NCI-H748 treated with DMSO at 0.1 percent for 48 hours (cell line): ENCODE results near the gene SIRT5.

Experiments used
- DNase-seq: peaks from one replicate; lab custom pipeline; 2025; lab: John Stamatoyannopoulos, UW

The SIRT5 gene

GRCh38 chr6:13635948-13636658 lies 61.7 kb downstream of the SIRT5 start:
- DNase-seq = no peak

DNA sequence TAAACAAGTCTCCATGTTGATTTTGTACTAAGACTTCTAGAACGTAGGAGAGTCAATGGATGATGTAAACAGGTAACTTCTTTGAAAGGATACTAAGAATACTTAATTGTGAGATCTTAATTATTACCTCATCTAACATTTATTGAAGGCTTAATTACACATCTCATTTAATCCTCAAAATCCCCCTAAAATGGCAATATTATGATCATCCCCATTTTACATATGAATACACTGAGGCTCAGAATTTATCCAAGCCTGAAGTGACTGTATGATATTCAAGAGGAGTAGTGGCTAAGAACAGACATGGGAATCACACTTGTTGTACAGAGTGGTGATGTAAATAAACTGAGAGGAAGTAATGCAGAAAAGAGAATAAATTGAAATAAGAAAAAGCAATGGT lies 63.6 kb downstream of the SIRT5 start:
- no peak for DNase-seq

GRCh38 chr6:13638626-13639025 lies 64.2 kb downstream of the SIRT5 start:
- DNase-seq = no peak

- no peak for DNase-seq
These were observed 66.9 kb downstream of the SIRT5 start for GRCh38 chr6:13641315-13641714.

- DNase-seq = no peak
These were observed 68.7 kb downstream of the SIRT5 start for GRCh38 chr6:13643125-13643524.

DNA sequence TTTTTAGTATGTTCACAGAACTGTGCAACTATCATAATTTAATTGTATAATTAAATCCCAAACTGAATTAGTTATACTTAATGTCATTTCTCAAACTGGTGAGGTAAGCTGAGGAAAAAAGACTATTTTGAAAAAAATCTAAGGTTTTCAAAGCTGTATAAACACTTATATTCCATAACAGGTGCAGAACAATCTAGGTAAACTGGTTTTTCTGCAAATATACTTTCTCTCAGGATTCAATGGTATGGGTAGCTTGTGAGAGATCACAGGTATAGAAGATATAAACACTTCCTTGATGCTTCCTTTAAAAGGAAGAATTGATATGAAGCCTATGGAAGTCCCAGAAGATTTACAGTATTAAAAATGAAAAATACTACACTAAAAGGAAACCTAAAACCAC lies 74.4 kb downstream of the SIRT5 start:
- no peak for DNase-seq

DNA sequence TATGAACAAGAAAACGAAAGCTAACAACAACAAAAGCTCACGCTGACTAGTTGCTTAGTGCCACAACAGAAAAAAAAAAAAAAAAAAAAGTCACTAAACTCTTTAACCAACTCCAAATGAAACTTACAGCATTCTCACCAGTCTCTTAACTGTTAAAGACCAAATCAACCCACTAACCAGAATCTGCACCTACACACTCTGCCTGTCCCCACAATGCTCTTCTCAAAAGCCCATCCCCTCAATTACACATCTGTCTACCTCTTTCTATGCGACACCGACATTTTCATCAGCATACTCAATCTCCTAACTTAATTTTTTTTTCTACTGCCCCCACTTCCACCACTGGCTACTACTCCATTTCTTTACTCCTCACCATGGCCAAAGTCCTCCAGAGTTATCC lies 75.0 kb downstream of the SIRT5 start:
- no peak for DNase-seq

GRCh38 chr6:13653296-13653695 lies 78.9 kb downstream of the SIRT5 start:
- DNase-seq = no peak

- no peak for DNase-seq
These were observed 80.1 kb downstream of the SIRT5 start for GRCh38 chr6:13654496-13654895.

DNA sequence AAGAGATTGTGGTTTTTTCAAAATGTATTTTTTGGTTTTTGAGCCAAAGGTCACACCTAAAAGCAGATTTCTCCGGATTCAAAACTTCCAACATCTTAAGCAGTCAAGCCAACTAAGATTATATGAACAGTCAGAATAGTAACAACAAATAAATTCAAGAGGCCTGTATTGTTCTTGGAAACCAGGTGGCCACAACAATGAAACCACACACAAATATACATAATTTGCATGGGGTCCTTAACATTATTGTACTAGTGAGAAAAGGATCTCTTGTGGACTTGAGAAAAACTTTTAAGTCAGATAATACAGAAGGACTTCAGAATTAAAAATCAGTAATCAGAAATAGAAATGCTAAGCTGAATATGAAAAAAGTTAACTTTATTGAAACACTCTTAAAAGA lies 81.3 kb downstream of the SIRT5 start:
- DNase-seq = no peak

GRCh38 chr6:13660273-13660672 lies 85.9 kb downstream of the SIRT5 start:
- no peak for DNase-seq

DNA sequence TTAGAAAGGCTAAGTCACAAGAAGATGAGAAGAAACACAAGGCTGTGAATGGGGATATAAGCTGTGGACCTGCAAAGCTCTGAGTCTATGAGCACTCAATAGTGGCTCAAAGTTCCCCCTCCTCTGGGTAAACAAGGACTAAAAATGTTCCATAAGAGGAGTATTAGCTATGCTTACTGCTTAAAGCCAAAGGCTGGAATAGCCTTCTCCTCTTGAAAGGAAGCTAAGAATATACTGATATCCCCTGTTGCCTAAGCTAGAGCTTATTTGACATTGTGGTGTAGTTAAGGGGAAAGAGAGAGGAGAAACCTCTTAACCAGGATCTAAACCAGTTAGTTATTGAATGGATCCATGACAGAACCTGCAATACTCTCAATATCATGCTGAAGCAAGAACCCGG lies 86.5 kb downstream of the SIRT5 start:
- no peak for DNase-seq

DNA sequence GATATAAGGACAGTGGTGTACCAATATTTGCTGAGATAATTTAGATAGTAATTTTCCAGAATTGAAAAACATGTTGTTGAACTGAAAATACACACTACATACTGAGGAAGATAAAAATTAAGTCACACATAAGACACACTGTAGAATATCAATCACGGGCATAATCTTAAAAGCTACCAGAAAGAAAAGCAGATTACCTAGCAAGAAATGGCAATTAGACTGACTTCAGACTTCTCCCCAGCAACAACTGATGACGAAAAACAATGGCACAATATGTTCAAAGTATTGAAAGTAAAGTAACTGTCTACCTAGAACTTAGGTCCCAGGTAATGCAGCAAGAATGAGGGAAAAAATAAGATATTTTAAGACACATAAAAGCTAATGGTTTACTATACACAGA lies 87.2 kb downstream of the SIRT5 start:
- DNase-seq = no peak

DNA sequence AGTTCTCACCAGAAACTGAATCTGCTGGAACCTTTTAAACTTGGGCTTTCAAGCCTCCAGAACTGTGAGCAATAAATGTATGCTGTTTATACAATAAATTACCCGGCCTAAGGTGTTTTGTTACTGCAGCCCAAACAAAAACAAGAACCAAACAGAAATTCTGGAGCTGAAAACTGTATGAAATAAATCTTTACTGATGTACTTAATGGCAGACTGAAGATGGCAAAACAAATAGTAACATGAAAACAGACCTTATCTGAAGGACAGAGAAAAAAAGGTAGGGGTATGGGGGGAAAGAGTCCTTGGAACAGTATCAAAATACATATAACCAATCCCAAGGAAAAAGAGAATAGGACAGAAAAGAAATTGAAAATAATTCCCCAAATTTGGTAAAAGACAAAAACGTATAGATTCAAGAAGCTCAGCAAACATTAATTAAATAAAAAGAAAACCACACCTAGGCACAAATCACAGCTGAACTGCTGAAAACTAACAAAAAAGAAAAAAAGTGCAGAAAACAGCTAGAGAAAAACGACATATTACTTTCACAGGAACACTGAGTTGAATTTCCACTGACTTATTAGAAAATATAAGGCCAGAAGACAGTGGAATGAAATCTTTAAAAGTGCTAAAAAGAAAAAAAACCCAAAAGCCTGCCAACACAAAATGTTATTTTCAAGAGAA lies 88.4 kb downstream of the SIRT5 start:
- DNase-seq = no peak

DNA sequence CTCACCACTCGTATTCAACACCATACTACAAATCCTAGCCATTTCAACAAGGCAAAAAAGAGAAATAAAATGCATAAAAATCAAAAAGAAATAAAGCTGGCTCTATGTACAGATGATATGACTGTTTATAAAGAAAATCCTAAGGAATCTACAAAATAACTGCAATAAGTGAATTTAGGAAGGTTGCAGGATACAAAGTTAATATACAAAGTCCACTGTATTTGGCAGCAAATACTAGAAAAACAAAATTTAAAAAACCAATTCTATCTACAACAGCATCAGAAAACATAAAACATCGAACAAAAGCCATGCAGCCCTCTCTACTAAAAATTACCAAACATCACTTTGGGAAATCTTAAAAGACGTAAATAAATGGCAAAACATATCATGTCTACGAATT lies 89.6 kb downstream of the SIRT5 start:
- no peak for DNase-seq
